Measurements from ENCODE around the gene PTGES3.

The PTGES3 gene

DNA sequence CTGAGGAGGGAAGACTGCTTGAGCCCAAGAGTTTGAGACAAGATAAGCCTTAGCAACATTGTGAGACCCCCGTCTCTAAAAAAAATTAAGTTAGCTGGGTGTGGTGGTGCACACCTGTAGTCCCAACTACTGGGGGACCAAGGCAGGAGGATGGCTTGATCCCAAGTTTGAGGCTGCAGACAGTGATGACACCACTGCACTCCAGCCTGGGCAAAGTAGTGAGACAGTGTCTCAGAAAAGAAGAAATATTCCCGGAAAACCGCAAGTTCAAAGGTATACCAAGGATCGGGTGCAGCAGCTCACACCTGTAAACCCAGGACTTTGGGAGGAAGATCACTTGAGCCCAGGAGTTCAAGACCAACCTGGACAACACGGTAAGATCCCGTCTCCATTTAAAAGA, 5.8 kb downstream of the PTGES3 start:
- TF ChIP-seq, protein P1, sequence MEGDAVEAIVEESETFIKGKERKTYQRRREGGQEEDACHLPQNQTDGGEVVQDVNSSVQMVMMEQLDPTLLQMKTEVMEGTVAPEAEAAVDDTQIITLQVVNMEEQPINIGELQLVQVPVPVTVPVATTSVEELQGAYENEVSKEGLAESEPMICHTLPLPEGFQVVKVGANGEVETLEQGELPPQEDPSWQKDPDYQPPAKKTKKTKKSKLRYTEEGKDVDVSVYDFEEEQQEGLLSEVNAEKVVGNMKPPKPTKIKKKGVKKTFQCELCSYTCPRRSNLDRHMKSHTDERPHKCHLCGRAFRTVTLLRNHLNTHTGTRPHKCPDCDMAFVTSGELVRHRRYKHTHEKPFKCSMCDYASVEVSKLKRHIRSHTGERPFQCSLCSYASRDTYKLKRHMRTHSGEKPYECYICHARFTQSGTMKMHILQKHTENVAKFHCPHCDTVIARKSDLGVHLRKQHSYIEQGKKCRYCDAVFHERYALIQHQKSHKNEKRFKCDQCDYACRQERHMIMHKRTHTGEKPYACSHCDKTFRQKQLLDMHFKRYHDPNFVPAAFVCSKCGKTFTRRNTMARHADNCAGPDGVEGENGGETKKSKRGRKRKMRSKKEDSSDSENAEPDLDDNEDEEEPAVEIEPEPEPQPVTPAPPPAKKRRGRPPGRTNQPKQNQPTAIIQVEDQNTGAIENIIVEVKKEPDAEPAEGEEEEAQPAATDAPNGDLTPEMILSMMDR (IDR thresholded peaks at IDR 0.05; ENCODE audit: low read depth, low read length), result no peak
- no peak overlapping the region for H3K4me3 ChIP-seq (ENCODE audit: low read depth, low read length)

DNA sequence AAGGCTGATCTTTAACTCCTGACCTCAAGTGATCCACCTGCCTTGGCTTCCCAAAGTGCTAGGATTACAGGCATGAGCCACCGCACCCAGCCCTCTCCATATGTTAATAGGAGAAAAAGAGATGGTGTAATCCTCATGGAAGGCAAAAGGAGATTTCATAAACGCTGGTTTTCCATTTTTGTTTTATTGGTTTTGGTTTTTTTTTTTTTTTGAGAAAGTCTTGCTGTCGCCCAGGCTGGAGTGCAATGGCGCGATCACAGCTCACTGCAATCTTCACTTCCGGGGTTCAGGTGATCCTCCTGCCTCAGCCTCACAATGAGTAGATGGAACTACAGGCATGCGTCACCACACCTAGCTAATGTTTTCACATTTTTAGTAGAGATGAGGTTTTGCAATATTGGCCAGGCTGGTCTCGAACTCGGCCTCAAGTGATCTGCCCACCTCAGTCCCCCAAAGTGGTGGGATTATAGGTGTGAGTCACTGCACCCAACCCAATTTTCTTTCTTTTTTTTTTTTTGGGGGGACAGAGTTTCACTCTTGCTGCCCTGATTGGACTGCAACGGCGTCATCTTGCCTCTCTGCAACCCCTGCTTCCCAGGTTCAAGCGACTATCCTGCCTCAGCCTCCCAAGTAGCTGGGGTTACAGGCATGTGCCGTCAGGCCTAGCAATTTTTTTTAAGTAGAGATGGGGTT, 8.1 kb downstream of the PTGES3 start:
- TF ChIP-seq, protein P1 (IDR thresholded peaks at IDR 0.05; ENCODE audit: low read depth, low read length), result no peak
- H3K4me3 ChIP-seq (ENCODE audit: low read depth, low read length), result no peak overlapping the region

DNA sequence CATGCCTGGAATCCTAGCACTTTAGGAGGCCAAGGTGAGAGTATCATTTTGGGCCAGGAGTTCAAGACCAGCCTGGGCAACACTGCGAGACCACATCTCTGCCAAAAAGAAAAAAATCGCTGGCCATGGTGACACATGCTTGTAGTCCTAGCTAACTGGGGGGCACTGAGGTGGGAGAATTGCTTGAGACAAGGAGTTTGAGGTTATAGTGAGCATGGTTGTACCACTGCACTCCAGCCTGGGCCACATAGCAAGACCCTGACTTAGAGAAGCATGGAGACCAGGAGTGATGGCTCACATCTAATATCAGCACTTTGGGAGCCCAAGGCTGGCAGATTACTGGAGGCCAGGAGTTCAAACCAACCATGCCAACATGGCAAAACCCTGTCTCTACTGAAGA, 9.2 kb downstream of the PTGES3 start:
- no peak overlapping the region for H3K4me3 ChIP-seq (ENCODE audit: low read depth, low read length)
- TF ChIP-seq, protein P1 (IDR thresholded peaks at IDR 0.05; ENCODE audit: low read depth, low read length), result no peak

- H3K4me3 ChIP-seq (ENCODE audit: low read depth, low read length), result no peak overlapping the region
- TF ChIP-seq, protein P1 (IDR thresholded peaks at IDR 0.05; ENCODE audit: low read depth, low read length), result no peak
Observed at GRCh38 chr12:56677680-56678079, 10.4 kb downstream of the PTGES3 start.

- TF ChIP-seq, protein P1 (IDR thresholded peaks at IDR 0.05; ENCODE audit: low read depth, low read length), result no peak
- H3K4me3 ChIP-seq (ENCODE audit: low read depth, low read length), result no peak overlapping the region
Observed at GRCh38 chr12:56676851-56677580, 11.1 kb downstream of the PTGES3 start.

GRCh38 chr12:56671608-56672007, 16.5 kb downstream of the PTGES3 start:
- H3K4me3 ChIP-seq (ENCODE audit: low read depth, low read length), result no peak overlapping the region
- TF ChIP-seq, protein P1 (IDR thresholded peaks at IDR 0.05; ENCODE audit: low read depth, low read length), result no peak

GRCh38 chr12:56670836-56671235, 17.2 kb downstream of the PTGES3 start:
- TF ChIP-seq, protein P1 (IDR thresholded peaks at IDR 0.05; ENCODE audit: low read depth, low read length), result no peak

More at GRCh38 chr12:56670836-56671235, 17.2 kb downstream of the PTGES3 start:
- H3K4me3 ChIP-seq (ENCODE audit: low read depth, low read length), result no peak overlapping the region

Data from WI38 (cell line).